NCI-H748 (cell line): ENCODE measurements around the gene TNFAIP8L1.
"Not testable (repeated sequence)": the region's sequence is repeated elsewhere in the genome, so short reads cannot be mapped to it uniquely, and the experiment has no call there.

Source experiments
- DNase-seq: peaks from one replicate; lab custom pipeline; 2025; ENCODE audit not compliant: unreplicated experiment; lab: John Stamatoyannopoulos, UW

TNFAIP8L1 gene

GRCh38 chr19:4675346-4675745 is 36.0 kb downstream of the TNFAIP8L1 start:
- no peak for DNase-seq

GRCh38 chr19:4676955-4677731 is 37.8 kb downstream of the TNFAIP8L1 start:
- DNase-seq, result peak; percentile 29

GRCh38 chr19:4678881-4679790 is 39.8 kb downstream of the TNFAIP8L1 start:
- no peak for DNase-seq

GRCh38 chr19:4680021-4680420 is 40.7 kb downstream of the TNFAIP8L1 start:
- not testable (repeated sequence) for DNase-seq

GRCh38 chr19:4682417-4683200 is 43.3 kb downstream of the TNFAIP8L1 start:
- DNase-seq, result no peak

- no peak for DNase-seq
These were observed 45.2 kb downstream of the TNFAIP8L1 start for GRCh38 chr19:4684312-4685095.

GRCh38 chr19:4686700-4687099 is 47.4 kb downstream of the TNFAIP8L1 start:
- DNase-seq, result no peak

- no peak for DNase-seq
These were observed 48.1 kb downstream of the TNFAIP8L1 start for GRCh38 chr19:4687396-4687795.

- DNase-seq, result no peak
These were observed 49.3 kb downstream of the TNFAIP8L1 start for GRCh38 chr19:4688587-4688986.

- DNase-seq, result no peak
These were observed 50.1 kb downstream of the TNFAIP8L1 start for GRCh38 chr19:4689403-4689802.

GRCh38 chr19:4690361-4690760 is 51.0 kb downstream of the TNFAIP8L1 start:
- no peak for DNase-seq

GRCh38 chr19:4691373-4691772 is 52.1 kb downstream of the TNFAIP8L1 start:
- no peak for DNase-seq

GRCh38 chr19:4692251-4693077 is 53.1 kb downstream of the TNFAIP8L1 start:
- DNase-seq, result no peak

- no peak for DNase-seq
These were observed 53.7 kb downstream of the TNFAIP8L1 start for GRCh38 chr19:4693078-4693350.

GRCh38 chr19:4693471-4694121 is 54.3 kb downstream of the TNFAIP8L1 start:
- DNase-seq, result no peak

GRCh38 chr19:4694211-4694987 is 55.1 kb downstream of the TNFAIP8L1 start:
- no peak for DNase-seq

GRCh38 chr19:4695224-4695731 is 56.0 kb downstream of the TNFAIP8L1 start:
- no peak for DNase-seq

- DNase-seq, result no peak
These were observed 58.0 kb downstream of the TNFAIP8L1 start for GRCh38 chr19:4697304-4697703.
